OCI-LY3 (cell line): ENCODE measurements around the gene SKA1.

Experiments
- H2AFZ ChIP-seq: fragments of 200-600, 300-600 bp; shearing (Covaris generic); 2 replicates; pipeline ENCODE4 v1.6.0; 2014; ENCODE audit warnings: antibody characterized with exemption, low read depth, low read length
- H3K27ac ChIP-seq: fragments of 200-600, 300-600 bp; sonication (generic); 2 replicates; pipeline ENCODE4 v1.5.1; 2014; ENCODE audit warnings: mild to moderate bottlenecking, low read length, moderate library complexity, mixed read lengths
- H3K27me3 ChIP-seq: fragments of 200-600, 300-600 bp; sonication (generic); 2 replicates; pipeline ENCODE4 v1.6.1; 2014; ENCODE audit warnings: low read depth, low read length, mixed read lengths
- H3K36me3 ChIP-seq: fragments of 200-600, 300-600 bp; sonication (generic); replicated peaks from 2 replicates; pipeline ENCODE3; 2014; ENCODE audit warnings: low read depth, low read length, mixed read lengths
- H3K4me1 ChIP-seq: fragments of 300-600, 200-600 bp; sonication (generic); 2 replicates; pipeline ENCODE4 v1.6.1; 2014; ENCODE audit warnings: low read length, mixed read lengths
- H3K4me2 ChIP-seq: fragments of 200-600, 300-600 bp; sonication (generic); 2 replicates; pipeline ENCODE4 v1.6.1; 2014; ENCODE audit warnings: low read length, mixed read lengths
- H3K4me3 ChIP-seq: fragments of 300-600, 200-600 bp; sonication (generic); 2 replicates; pipeline ENCODE4 v1.5.1; 2014; ENCODE audit warnings: antibody characterized with exemption, mild to moderate bottlenecking, low read length, moderate library complexity
- H3K79me2 ChIP-seq: fragments of 300-600, 200-600 bp; shearing (Covaris generic); 2 replicates; pipeline ENCODE4 v1.6.1; 2014; ENCODE audit warnings: mild to moderate bottlenecking, low read length, mixed read lengths
- H3K9ac ChIP-seq: fragments of 300-600, 200-600 bp; shearing (Covaris generic); 2 replicates; pipeline ENCODE4 v1.6.0; 2014; ENCODE audit warnings: mild to moderate bottlenecking, low read length, moderate library complexity
- H3K9me3 ChIP-seq: fragments of 200-600, 300-600 bp; shearing (Covaris generic); 2 replicates; pipeline ENCODE4 v1.6.1; 2014; ENCODE audit warnings: low read length, mixed read lengths; ENCODE audit not compliant: insufficient read depth
- H4K20me1 ChIP-seq: fragments of 200-600, 300-600 bp; sonication (generic); 2 replicates; pipeline ENCODE4 v1.6.1; 2016; ENCODE audit warnings: low read length, mixed read lengths; ENCODE audit not compliant: insufficient read depth
- CTCF ChIP-seq: fragments of 200-600, 300-600 bp; sonication (generic); IDR thresholded peaks from 2 replicates; pipeline ENCODE4 v1.5.1; 2014; ENCODE audit warnings: antibody characterized with exemption, low read length, low read depth
- EZH2phosphoT487 ChIP-seq: fragments of 200-600 bp; shearing (Covaris generic); IDR thresholded peaks from 2 replicates; pipeline ENCODE4 v1.6.1; 2018; ENCODE audit warnings: antibody characterized with exemption, mixed run types, low read depth

Gene SKA1

DNA sequence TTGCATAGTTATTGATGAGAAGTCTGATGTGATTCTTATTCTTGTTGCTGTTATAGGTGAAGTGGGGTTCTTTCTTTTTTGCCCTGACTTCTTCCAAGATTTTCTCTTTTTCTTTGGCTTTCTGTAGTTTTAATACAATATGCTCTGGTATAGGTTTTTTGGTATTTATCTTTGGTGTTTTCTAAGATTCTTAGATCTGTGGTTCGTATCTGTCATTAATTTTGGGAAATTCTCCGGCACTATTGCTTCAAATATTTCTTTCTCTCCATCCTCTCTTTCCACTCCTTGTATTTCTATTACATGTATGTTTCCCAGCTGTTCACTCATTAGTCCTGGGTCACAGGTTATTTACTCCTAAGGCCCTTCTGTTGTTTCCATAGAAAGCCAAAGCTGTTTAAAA is 43.8 kb downstream of the SKA1 start:
- Histone ChIP-seq H3K27ac (no peak overlapping the region), H3K4me3 (no peak overlapping the region), H3K4me1 (no peaks in the 10 kb centered on the region), H3K9ac (no peak overlapping the region), H3K79me2 (no peaks in the 10 kb centered on the region), H3K9me3 (peaks cover 6% of the 10 kb centered on the region; the same call in 1 of the 2 replicates), H3K36me3 (no peaks in the 10 kb centered on the region), H3K27me3 (peaks cover 10% of the 10 kb centered on the region), H2AFZ (no peak overlapping the region), H3K4me2 (no peak overlapping the region), H4K20me1 (no peaks in the 10 kb centered on the region)
- TF ChIP-seq EZH2phosphoT487 (no peak), CTCF (no peak)

DNA sequence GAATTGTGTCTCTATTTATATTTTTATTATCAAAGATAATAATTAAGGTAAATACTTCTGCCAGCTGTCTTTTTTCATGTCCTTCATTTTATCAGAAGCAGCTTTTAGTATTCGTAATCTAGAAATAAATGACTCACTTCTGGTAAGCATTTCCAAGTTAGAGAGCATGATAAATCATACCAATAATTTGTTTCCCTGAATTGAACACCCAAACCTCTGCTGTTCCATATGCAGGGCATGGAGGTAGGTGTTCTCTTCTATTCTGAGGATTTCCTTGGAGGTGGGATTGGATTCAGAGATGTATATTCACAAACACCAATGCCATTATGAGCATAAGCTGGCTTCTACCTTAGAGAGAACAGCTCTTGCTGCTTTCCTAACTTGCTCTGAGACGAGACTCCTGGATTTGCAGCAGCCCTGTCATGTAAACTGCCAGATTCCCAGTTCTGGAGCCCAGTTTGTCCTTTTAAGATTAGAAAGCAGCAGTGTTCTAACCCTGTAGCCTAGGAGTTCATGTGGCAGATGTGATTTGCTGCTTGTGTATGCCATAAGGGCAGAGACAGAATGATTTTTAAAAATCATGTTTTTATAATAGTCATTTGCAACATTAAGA is 47.5 kb downstream of the SKA1 start:
- no peaks in the 10 kb centered on the region for H3K79me2 ChIP-seq
- no peaks in the 10 kb centered on the region for H3K4me1 ChIP-seq
- no peaks in the 10 kb centered on the region for H4K20me1 ChIP-seq
- no peak overlapping the region for H3K4me2 ChIP-seq
- H3K9me3 ChIP-seq, result peaks cover 6% of the 10 kb centered on the region; the same call in 1 of the 2 replicates
- H3K9ac ChIP-seq, result no peak overlapping the region
- H3K36me3 ChIP-seq, result no peaks in the 10 kb centered on the region
- H2AFZ ChIP-seq, result no peak overlapping the region
- H3K27me3 ChIP-seq, result peaks cover 16% of the 10 kb centered on the region
- H3K27ac ChIP-seq, result no peak overlapping the region
- H3K4me3 ChIP-seq, result no peak overlapping the region
- TF ChIP-seq CTCF, result no peak
- TF ChIP-seq EZH2phosphoT487, result no peak

- Histone ChIP-seq H2AFZ (no peak overlapping the region), H3K79me2 (no peaks in the 10 kb centered on the region), H3K36me3 (no peaks in the 10 kb centered on the region), H3K4me2 (no peak overlapping the region), H3K9me3 (no peaks in the 10 kb centered on the region), H3K27me3 (peaks cover 26% of the 10 kb centered on the region), H3K4me1 (no peaks in the 10 kb centered on the region), H3K9ac (no peak overlapping the region), H3K4me3 (no peak overlapping the region), H3K27ac (no peak overlapping the region), H4K20me1 (no peaks in the 10 kb centered on the region)
- TF ChIP-seq CTCF, result no peak
These were observed 50.2 kb downstream of the SKA1 start for GRCh38 chr18:50424877-50425690.

- H3K4me1 ChIP-seq, result no peaks in the 10 kb centered on the region
- no peaks in the 10 kb centered on the region for H3K36me3 ChIP-seq
- H3K79me2 ChIP-seq, result no peaks in the 10 kb centered on the region
- 0 out of 2 replicates have a peak overlapping the region, but pooled peaks have one; percentile 9 for H2AFZ ChIP-seq
- H3K9ac ChIP-seq, result no peak overlapping the region
- TF ChIP-seq EZH2phosphoT487, result no peak
- no peak for TF ChIP-seq CTCF
- H3K27ac ChIP-seq, result no peak overlapping the region
- no peak overlapping the region for H3K4me2 ChIP-seq
- H3K27me3 ChIP-seq, result peaks cover 20% of the 10 kb centered on the region; the same call in 1 of the 2 replicates
- no peaks in the 10 kb centered on the region for H4K20me1 ChIP-seq
- H3K4me3 ChIP-seq, result no peak overlapping the region
- H3K9me3 ChIP-seq, result no peaks in the 10 kb centered on the region
These were observed 53.0 kb downstream of the SKA1 start for GRCh38 chr18:50427896-50428295.
